GM12878 (cell line): ENCODE measurements around the gene HHIP. TPM values are rescaled to one million over a fixed set of nuclear protein-coding genes. Genes with fewer than 3 reads are reported as not detected.

Experiments
- ATAC-seq: fragments of 200-7000 bp; cut with Tn5 transposase; 3 replicates; pipeline ENCODE4 v1.9.1; 2020; ENCODE audit warnings: mild to moderate bottlenecking, moderate library complexity
- BruUV-seq: library from RNA; stranded (reverse); fragments of 400-500 nt; replicated peaks from 2 replicates; lab custom pipeline; 2021; lab: Mats Ljungman, UMichigan
- CTCF ChIA-PET: fragments of 300-600 bp; sonication (Branson Sonifier 250); formaldehyde crosslinking; extraction: SDS; loops from one replicate; lab custom pipeline; 2021; ENCODE audit warnings: inconsistent platforms; lab: Yijun Ruan, JAX
- POLR2A ChIA-PET: fragments of 350-600 bp; formaldehyde crosslinking; extraction: SDS; loops from one replicate; lab custom pipeline; 2021; ENCODE audit warnings: inconsistent platforms; lab: Charles Lee
- RAD21 ChIA-PET: fragments of 300-600 bp; sonication (Branson Sonifier 250); formaldehyde crosslinking; loops from one replicate; lab custom pipeline; 2023; ENCODE audit warnings: antibody characterized with exemption; ENCODE audit not compliant: unreplicated experiment; lab: Charles Lee
- SMC1A ChIA-PET: fragments of 300-600 bp; sonication (Branson Sonifier 250); formaldehyde crosslinking; loops from one replicate; lab custom pipeline; 2023; ENCODE audit not compliant: unreplicated experiment, uncharacterized antibody; lab: Charles Lee
- DNase-seq: peaks from one replicate; pipeline ENCODE4 v3.0.0-alpha.2; 2011; ENCODE audit warnings: low read depth, low spot score
- FAIRE-seq: peaks from 3 replicates; lab custom pipeline; 2011; peaks lifted over from hg19 to GRCh38; lab: Jason Lieb, UNC
- H2AFZ ChIP-seq: 2 replicates; pipeline ENCODE4 v1.6.0; 2011; ENCODE audit warnings: low read depth, low read length, control low read depth; ENCODE audit not compliant: control insufficient read depth
- H3K27ac ChIP-seq: 2 replicates; pipeline ENCODE4 v1.5.1; 2011; ENCODE audit warnings: control low read depth; ENCODE audit not compliant: control insufficient read depth, insufficient read depth
- H3K27me3 ChIP-seq, 2 experiments: replicated peaks in 1 of 2; 2 replicates each; pipeline versions ENCODE4 v1.6.0 to v1.6.1; 2011; ENCODE audit warnings: low read length in 1 of 2; ENCODE audit not compliant: control insufficient read depth in 2 of 2, insufficient read depth in 2 of 2
- H3K36me3 ChIP-seq, 2 experiments: 2 replicates each; pipeline ENCODE4 v1.5.1; 2011; ENCODE audit warnings: low read length in 1 of 2; ENCODE audit not compliant: control insufficient read depth in 2 of 2, insufficient read depth in 2 of 2
- H3K4me1 ChIP-seq: 2 replicates; pipeline ENCODE4 v1.6.1; 2011; ENCODE audit warnings: mild to moderate bottlenecking, low read length, moderate library complexity, mixed read lengths; ENCODE audit not compliant: control insufficient read depth, insufficient read depth
- H3K4me2 ChIP-seq: 2 replicates; pipeline ENCODE4 v1.6.0; 2011; ENCODE audit warnings: control low read depth; ENCODE audit not compliant: control insufficient read depth, insufficient read depth
- H3K4me3 ChIP-seq: fragments of 200-600 bp; sonication (generic); 2 replicates; pipeline ENCODE4 v1.5.1; 2016
- H3K79me2 ChIP-seq: 2 replicates; pipeline ENCODE4 v1.6.0; 2011; ENCODE audit warnings: low read length; ENCODE audit not compliant: control insufficient read depth, insufficient read depth
- H3K9ac ChIP-seq: 2 replicates; pipeline ENCODE4 v1.8.0; 2011; ENCODE audit warnings: low read length, control low read depth, mixed read lengths; ENCODE audit not compliant: control insufficient read depth, insufficient read depth
- H3K9me3 ChIP-seq: replicated peaks from 3 replicates; pipeline ENCODE4 v1.5.1; 2011; ENCODE audit warnings: mild to moderate bottlenecking, low read length; ENCODE audit not compliant: control insufficient read depth, insufficient read depth
- H4K20me1 ChIP-seq: 2 replicates; pipeline ENCODE4 v1.6.0; 2011; ENCODE audit not compliant: control insufficient read depth, insufficient read depth
- BCL3 ChIP-seq: IDR thresholded peaks from 2 replicates; pipeline ENCODE4 v1.6.1; 2011; ENCODE audit warnings: borderline replicate concordance, low read depth, mild to moderate bottlenecking, moderate library complexity, low read length; ENCODE audit not compliant: insufficient read depth, poor library complexity, severe bottlenecking
- CHD1 ChIP-seq: IDR thresholded peaks from 2 replicates; pipeline ENCODE4 v1.6.1; 2012; ENCODE audit warnings: low read depth, low read length, improper control_type of control experiment
- CREM ChIP-seq: IDR thresholded peaks from 2 replicates; pipeline ENCODE4 v1.6.1; 2014; ENCODE audit warnings: antibody characterized with exemption, low read depth
- DPF2 ChIP-seq: fragments of 450-650 bp; IDR thresholded peaks from 2 replicates; pipeline ENCODE4 v1.6.1; 2017; ENCODE audit warnings: mild to moderate bottlenecking
- FOXK2 ChIP-seq: fragments of 450-650 bp; IDR thresholded peaks from 2 replicates; pipeline ENCODE4 v1.6.1; 2017; ENCODE audit warnings: mild to moderate bottlenecking, moderate library complexity
- HCFC1 ChIP-seq: fragments of 150-350 bp; IDR thresholded peaks from 2 replicates; pipeline ENCODE4 v1.6.1; 2014; ENCODE audit warnings: low read length
- HSF1 ChIP-seq: fragments of 150-350 bp; IDR thresholded peaks from 2 replicates; pipeline ENCODE4 v1.6.1; 2014; ENCODE audit warnings: mild to moderate bottlenecking, low read depth, low read length
- MXI1 ChIP-seq: fragments of 150-350 bp; IDR thresholded peaks from 2 replicates; pipeline ENCODE4 v1.6.1; 2011; ENCODE audit warnings: low read depth, mild to moderate bottlenecking, inconsistent platforms, low read length, improper control_type of control experiment
- MYB ChIP-seq: fragments of 150-350 bp; IDR thresholded peaks from 2 replicates; pipeline ENCODE4 v1.6.1; 2014; ENCODE audit warnings: mild to moderate bottlenecking, low read depth, low read length, borderline replicate concordance
- NR2C2 ChIP-seq: IDR thresholded peaks from 2 replicates; pipeline ENCODE4 v1.6.1; 2011; ENCODE audit warnings: borderline replicate concordance, low read depth; ENCODE audit not compliant: control insufficient read depth, insufficient read length
- POLR2AphosphoS2 ChIP-seq: IDR thresholded peaks from 2 replicates; pipeline ENCODE4 v1.6.1; 2011; ENCODE audit warnings: low read depth, mild to moderate bottlenecking, low read length, improper control_type of control experiment, moderate library complexity
- SIN3A ChIP-seq: IDR thresholded peaks from 2 replicates; pipeline ENCODE4 v1.6.1; 2012; ENCODE audit warnings: low read depth, low read length, improper control_type of control experiment
- SIX5 ChIP-seq: IDR thresholded peaks from 2 replicates; pipeline ENCODE4 v1.6.1; 2011; ENCODE audit warnings: mild to moderate bottlenecking, low read depth, low read length, moderate library complexity; ENCODE audit not compliant: severe bottlenecking
- WRNIP1 ChIP-seq: IDR thresholded peaks from 2 replicates; pipeline ENCODE4 v1.6.1; 2011; ENCODE audit warnings: low read depth, low read length, improper control_type of control experiment, borderline replicate concordance
- ZBTB11 ChIP-seq: fragments of 450-650 bp; formaldehyde crosslinking; IDR thresholded peaks from 2 replicates; pipeline ENCODE4 v1.5.0; 2022; ENCODE audit warnings: mild to moderate bottlenecking, missing genetic modification characterization
- ZBTB33 ChIP-seq: fragments of 450-650 bp; IDR thresholded peaks from 2 replicates; pipeline ENCODE4 v1.6.1; 2017; ENCODE audit warnings: mild to moderate bottlenecking
- ZNF274 ChIP-seq: IDR thresholded peaks from one replicate; pipeline ENCODE4 v1.8.0; 2011; ENCODE audit not compliant: insufficient read length, insufficient read depth
- WGBS: methylation state at CpG from one replicate; pipeline ENCODE4 v1.1.6; 2016; ENCODE audit warnings: low lambda C conversion rate; ENCODE audit not compliant: insufficient replicate concordance, insufficient coverage; ENCODE audit errors: missing lambda C conversion rate; 5-methylcytosine and 5-hydroxymethylcytosine counted together
- in situ Hi-C: fragments of 300-500 bp; cut with MboI; formaldehyde crosslinking; loops from 9 replicates; pipeline ENCODE4 v1.14.3; 2018; ENCODE audit warnings: mixed read lengths
- intact Hi-C: fragments of 100-400 bp; cut with micrococcal nuclease; formaldehyde crosslinking; loops from one replicate; pipeline ENCODE4 v1.14.2; 2022; ENCODE audit not compliant: unreplicated experiment
- polyA plus RNA-seq, 11 experiments: library from polyadenylated mRNA; depleted of rRNA in 4 of 11; unstranded in 6 of 11; stranded (reverse) in 5 of 11; fragments of >200 nt; fragmentation: Nextera tagmentation in 4 of 11; fragmentation: Illumina TruSeq in 1 of 11; extraction: Ambion mirVana in 4 of 11; extraction: Trizol in 1 of 11; gene quantifications; 1 replicate in 1 of 11; 2 replicates in 10 of 11; pipeline versions ENCODE4 v1.2.1 to v1.2.3, GENCODE V29; 2011 to 2016; ENCODE audit warnings: inconsistent platforms in 2 of 11, missing spikeins in 2 of 11, low read depth in 1 of 11
- total RNA-seq, 4 experiments: library from RNA; depleted of rRNA in 3 of 4; stranded (reverse); fragments of >200 nt in 3 of 4; fragmentation: Illumina TruSeq in 1 of 4; extraction: Trizol in 1 of 4; gene quantifications; 2 replicates each; pipeline versions ENCODE4 v1.2.1 to v1.2.3, GENCODE V29; 2013 to 2021

The HHIP gene
- total and polyA plus RNA-seq, 10 of the 15 experiments (the other 5 are each of a cell fraction or from before 2014, with no cell fraction given): 0.06 to 0.56 (median 0.24) TPM; not detected in 1

- no peak overlapping the region for H3K27ac ChIP-seq
- H3K4me1 ChIP-seq: no peaks in the 10 kb centered on the region
- H3K79me2 ChIP-seq: no peaks in the 10 kb centered on the region
- H2AFZ ChIP-seq: no peak overlapping the region
- intact Hi-C loops: no loop called here
- in situ Hi-C loops: no loop called here
- RAD21 ChIA-PET: no interaction called here
- TF ChIP-seq CREM: no peak
- no peak for TF ChIP-seq MXI1
- TF ChIP-seq DPF2: no peak
- no peak for TF ChIP-seq SIX5
- no peak for TF ChIP-seq WRNIP1
- no peak for TF ChIP-seq HSF1
- TF ChIP-seq POLR2AphosphoS2: no peak
- TF ChIP-seq FOXK2: no peak
- no peak for TF ChIP-seq SIN3A
- TF ChIP-seq ZBTB33: no peak
- TF ChIP-seq CHD1: no peak
- no peak for TF ChIP-seq NR2C2
- no peak for TF ChIP-seq HCFC1
- TF ChIP-seq MYB: no peak
- TF ChIP-seq ZBTB11 (CRISPR knock-in tag): no peak
- TF ChIP-seq BCL3: no peak
- no peak for TF ChIP-seq ZNF274
- TF ChIP-seq, all 136 proteins: peak for 0
- POLR2A ChIA-PET: no interaction called here
- DNase-seq (no peak), ATAC-seq (no peak), FAIRE-seq (no peak)
- H3K4me3 ChIP-seq: no peak overlapping the region
- BruUV-seq: no TSS peak
- H3K9ac ChIP-seq: no peak overlapping the region
- H3K4me2 ChIP-seq: no peak overlapping the region
- CTCF ChIA-PET: no interaction called here
- no peaks in the 10 kb centered on the region for H3K27me3 ChIP-seq
- no peaks in the 10 kb centered on the region for H4K20me1 ChIP-seq
- WGBS: 52% methylated on average over 5 of the region's 5 CpGs
- no peaks in the 10 kb centered on the region for H3K36me3 ChIP-seq
- no peaks in the 10 kb centered on the region for H3K9me3 ChIP-seq
- SMC1A ChIA-PET: no interaction called here
Measured at GRCh38 chr4:144703494-144703893, 57.5 kb downstream of the HHIP start.
